ENCODE results near the gene NEMF.

- TF ChIP-seq EZH2phosphoT487 (IDR thresholded peaks at IDR 0.05) = no peak
- no peak for TF ChIP-seq CTCF (IDR thresholded peaks at IDR 0.05)
- no peak for TF ChIP-seq EZH2 (IDR thresholded peaks at IDR 0.05)
These were observed 97.2 kb downstream of the NEMF start for GRCh38 chr14:49755378-49755777.
